Fibroblast of pulmonary artery (primary cell): ENCODE measurements around the gene IFITM10.
A peak's percentile ranks its signal among the peaks of the same experiment; 100 is the strongest.

Source experiments
- DNase-seq: peaks from one replicate; pipeline ENCODE4 v3.0.0-alpha.2; 2010; ENCODE audit warnings: low read depth
- H3K4me3 ChIP-seq: replicated peaks from 2 replicates; pipeline ENCODE4 v1.5.1; 2011; ENCODE audit warnings: low read depth, mild to moderate bottlenecking, control low read depth, low read length, moderate library complexity
- TF ChIP-seq, protein P1 (sequence below): IDR thresholded peaks from 2 replicates; pipeline ENCODE4 v1.5.1; 2011; ENCODE audit warnings: mild to moderate bottlenecking, control low read depth, low read length, inconsistent platforms; ENCODE audit errors: missing control alignments

IFITM10 gene

DNA sequence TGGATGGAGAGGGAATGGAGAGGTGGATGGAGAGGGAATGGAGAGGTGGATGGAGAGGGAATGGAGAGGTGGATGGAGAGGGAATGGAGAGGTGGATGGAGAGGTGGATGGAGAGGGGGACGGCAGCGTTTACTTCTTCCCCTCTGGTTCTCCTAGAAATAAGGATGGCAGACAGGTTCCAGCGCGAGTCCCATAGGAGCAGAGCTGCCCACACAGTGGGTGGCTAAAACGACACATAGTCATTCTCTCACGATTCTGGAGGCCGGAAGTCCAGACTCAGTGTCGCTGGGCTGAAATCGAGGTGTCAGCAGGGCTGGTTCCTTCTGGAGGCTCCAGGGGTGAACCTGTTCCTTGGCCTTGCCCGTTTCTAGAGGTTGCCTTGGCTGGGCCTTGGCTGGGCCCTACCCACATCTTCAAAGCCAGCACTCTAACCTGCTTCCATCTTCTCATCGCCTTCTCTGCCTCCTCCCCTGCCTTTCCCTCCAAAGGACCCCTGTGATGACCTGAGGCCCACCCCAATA lies 26.0 kb upstream of the IFITM10 start:
- TF ChIP-seq, protein P1, sequence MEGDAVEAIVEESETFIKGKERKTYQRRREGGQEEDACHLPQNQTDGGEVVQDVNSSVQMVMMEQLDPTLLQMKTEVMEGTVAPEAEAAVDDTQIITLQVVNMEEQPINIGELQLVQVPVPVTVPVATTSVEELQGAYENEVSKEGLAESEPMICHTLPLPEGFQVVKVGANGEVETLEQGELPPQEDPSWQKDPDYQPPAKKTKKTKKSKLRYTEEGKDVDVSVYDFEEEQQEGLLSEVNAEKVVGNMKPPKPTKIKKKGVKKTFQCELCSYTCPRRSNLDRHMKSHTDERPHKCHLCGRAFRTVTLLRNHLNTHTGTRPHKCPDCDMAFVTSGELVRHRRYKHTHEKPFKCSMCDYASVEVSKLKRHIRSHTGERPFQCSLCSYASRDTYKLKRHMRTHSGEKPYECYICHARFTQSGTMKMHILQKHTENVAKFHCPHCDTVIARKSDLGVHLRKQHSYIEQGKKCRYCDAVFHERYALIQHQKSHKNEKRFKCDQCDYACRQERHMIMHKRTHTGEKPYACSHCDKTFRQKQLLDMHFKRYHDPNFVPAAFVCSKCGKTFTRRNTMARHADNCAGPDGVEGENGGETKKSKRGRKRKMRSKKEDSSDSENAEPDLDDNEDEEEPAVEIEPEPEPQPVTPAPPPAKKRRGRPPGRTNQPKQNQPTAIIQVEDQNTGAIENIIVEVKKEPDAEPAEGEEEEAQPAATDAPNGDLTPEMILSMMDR: no peak

DNA sequence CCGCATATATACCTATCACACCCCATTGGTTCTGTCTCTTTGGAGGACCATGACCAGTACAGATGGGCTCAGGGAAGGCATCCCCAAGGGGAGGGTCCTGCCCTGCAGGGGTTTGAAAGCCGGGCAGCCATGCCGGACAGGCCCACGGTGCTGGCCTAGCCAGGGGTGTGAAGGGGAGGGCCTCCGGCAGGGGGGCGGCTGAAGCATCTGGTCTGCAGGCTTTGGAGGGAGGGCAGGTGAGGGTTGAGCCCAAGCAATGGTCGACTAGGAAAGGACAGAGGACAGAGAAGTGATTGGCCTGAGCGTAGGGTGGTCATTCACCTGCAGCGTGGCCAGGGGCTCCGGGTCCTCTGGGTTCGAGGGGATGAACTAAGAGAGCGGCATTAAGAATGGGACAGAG lies 24.5 kb upstream of the IFITM10 start:
- DNase-seq: no peak

More for the DNA sequence above, 26.0 kb upstream of the IFITM10 start:
- no peak for DNase-seq
- H3K4me3 ChIP-seq: no peak overlapping the region

DNA sequence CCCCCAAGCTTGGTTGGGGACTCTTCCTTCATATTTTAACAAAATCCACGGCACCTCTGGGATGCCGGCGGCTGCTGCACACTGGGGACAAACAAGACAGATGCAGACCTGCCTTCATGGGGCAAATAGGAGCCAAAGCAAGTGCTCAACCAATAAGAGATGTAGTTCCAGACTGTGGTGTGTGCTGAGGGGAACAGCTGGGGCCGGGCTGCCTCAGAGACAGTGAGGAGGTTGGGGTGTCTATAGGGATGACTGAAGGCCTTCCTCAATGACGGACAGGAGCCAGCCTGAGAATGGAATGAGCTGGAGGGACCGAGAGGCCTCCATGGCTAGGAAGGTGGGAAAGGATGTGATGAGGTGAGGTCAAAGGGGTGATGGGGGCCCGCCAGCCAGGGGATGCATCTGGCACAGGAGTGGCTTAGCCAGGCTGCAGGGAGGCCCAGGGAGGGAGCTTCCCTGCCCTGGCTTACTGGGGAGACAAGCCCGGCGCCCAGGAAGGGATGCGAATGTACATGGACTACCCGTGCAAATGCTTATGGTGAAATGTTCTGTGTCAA lies 23.7 kb upstream of the IFITM10 start:
- DNase-seq: no peak
- TF ChIP-seq, protein P1: no peak
- no peak overlapping the region for H3K4me3 ChIP-seq

More for the DNA sequence above, 24.5 kb upstream of the IFITM10 start:
- TF ChIP-seq, protein P1: no peak
- no peak overlapping the region for H3K4me3 ChIP-seq

DNA sequence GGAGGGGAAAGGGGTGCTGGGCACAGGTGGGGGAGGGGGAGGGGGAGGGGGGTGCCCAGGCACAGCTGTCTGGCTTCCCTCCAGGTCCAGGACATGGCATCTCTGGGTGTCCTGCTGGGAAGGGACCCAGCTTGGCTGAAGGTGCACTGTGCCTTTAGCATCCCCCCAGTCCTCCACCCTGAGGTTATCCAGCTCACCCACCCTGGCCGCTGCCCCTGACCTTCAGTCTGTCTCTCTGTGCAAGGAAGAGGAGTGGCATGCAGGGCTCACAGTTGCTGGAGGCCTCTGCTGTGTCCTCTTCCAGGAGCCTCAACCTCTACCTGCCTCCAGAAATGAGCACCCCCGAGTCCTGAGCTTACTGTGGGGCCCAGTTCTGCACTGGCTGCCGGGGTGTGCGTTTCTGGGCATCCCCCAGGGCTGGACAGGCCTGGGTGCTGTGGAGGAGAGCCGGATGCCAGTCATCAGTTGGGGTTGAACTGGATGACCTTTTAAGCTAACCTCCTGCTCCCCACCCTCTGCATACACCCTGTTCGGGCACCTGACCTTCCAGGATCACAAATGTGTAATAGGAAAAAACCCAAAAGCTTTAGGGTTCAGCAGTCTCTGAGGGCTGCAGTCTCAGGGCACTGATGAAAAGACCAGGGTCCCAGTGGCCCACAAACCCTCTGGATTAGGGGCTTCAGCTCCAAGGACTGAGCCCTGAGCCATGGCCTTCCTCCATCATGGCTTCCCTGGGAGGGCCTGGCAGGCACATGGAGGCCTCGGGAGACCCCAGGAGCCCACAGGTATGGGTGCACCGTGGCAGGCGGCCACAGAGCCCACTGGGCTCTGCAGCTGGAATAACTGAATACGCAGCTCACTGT lies 23.0 kb upstream of the IFITM10 start:
- TF ChIP-seq, protein P1: no peak
- H3K4me3 ChIP-seq: no peak overlapping the region
- no peak for DNase-seq

DNA sequence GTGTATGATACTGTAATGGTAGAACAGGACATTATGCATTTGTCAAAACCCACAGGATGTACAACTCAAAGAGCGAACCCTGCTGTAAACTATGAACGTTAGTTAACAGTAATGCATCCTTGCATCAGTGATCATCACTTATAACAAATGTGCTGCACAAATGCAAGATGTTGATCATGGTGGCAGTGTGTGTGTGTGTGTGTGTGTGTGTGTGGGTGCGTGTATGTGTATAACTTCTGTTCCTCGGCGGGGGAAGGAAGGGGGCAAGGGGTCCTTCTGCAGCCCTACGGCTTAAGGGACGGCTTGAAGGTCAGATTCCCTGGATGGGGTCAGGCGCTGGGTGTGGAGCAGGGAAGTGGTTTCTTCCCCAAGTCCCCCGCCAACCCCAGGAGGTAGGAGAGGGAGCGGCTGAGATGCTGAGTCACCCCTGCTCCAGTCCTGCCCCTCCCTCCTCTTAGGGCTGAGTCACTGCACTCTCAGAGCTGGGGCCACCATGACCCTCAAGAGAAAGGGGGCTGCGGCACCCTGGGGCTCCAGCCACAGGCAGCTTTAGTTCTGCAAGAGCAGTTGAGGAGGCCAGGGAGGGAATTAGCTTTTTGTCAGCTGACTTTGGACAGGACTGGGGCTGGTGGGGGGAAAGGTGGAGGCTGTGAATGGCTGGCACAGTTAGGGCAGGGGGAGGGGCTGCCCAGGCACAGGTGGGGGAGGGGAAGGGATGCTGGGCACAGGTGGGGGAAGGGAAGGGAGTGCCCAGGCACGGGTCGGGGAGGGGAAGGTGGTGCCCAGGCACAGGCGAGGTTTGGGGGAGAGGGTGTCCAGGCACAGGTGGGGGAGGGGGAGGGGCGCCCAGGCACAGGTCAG lies 22.1 kb upstream of the IFITM10 start:
- TF ChIP-seq, protein P1: no peak
- no peak overlapping the region for H3K4me3 ChIP-seq
- peak; percentile 87 for DNase-seq

DNA sequence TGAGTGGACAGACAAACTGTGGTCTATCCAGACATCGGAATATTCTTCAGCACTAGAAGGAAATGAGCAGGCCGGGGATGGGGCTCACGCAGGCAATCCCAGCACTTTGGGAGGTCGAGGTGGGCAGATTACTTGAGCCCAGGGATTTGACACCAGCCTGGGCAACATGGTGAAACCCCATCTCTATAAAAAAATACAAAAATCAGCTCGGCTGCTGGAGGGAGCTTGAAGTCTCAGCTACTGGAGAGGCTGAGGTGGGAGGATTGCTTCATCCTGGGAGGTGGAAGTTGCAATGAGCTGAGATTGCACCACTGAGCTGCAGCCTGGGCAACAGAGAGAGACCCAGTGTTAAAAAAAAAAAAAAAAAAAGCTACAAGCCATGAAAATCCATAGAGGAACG lies 21.3 kb upstream of the IFITM10 start:
- DNase-seq: peak; percentile 88
- TF ChIP-seq, protein P1: no peak
- no peak overlapping the region for H3K4me3 ChIP-seq
